Measurements from ENCODE around the gene SLC16A3.
A peak's percentile ranks its signal among the peaks of the same experiment; 100 is the strongest.
"Not testable (repeated sequence)": the region's sequence is repeated elsewhere in the genome, so short reads cannot be mapped to it uniquely, and the experiment has no call there.

SLC16A3 gene

GRCh38 chr17:82255402-82255972 lies 26.6 kb downstream of the SLC16A3 start:
- DNase-seq (ENCODE audit: low spot score) = no peak
- no peak for TF ChIP-seq CTCF (IDR thresholded peaks at IDR 0.05; ENCODE audit: extremely low read depth, missing control alignments)

- no peak for TF ChIP-seq CTCF (IDR thresholded peaks at IDR 0.05; ENCODE audit: extremely low read depth, missing control alignments)
Observed at GRCh38 chr17:82256242-82256885, 27.5 kb downstream of the SLC16A3 start.

GRCh38 chr17:82257473-82257872 lies 28.6 kb downstream of the SLC16A3 start:
- peak; percentile 24 for DNase-seq (ENCODE audit: low spot score)
- TF ChIP-seq CTCF (IDR thresholded peaks at IDR 0.05; ENCODE audit: extremely low read depth, missing control alignments) = no peak

More at GRCh38 chr17:82256242-82256885, 27.5 kb downstream of the SLC16A3 start:
- DNase-seq (ENCODE audit: low spot score) = no peak

- no peak for DNase-seq (ENCODE audit: low spot score)
- no peak for TF ChIP-seq CTCF (IDR thresholded peaks at IDR 0.05; ENCODE audit: extremely low read depth, missing control alignments)
Observed at GRCh38 chr17:82258555-82258954, 29.7 kb downstream of the SLC16A3 start.

GRCh38 chr17:82259972-82260961 lies 31.4 kb downstream of the SLC16A3 start:
- not testable (repeated sequence) for DNase-seq (ENCODE audit: low spot score)

GRCh38 chr17:82262344-82262743 lies 33.5 kb downstream of the SLC16A3 start:
- TF ChIP-seq CTCF (IDR thresholded peaks at IDR 0.05; ENCODE audit: extremely low read depth, missing control alignments) = no peak

GRCh38 chr17:82263641-82264040 lies 34.8 kb downstream of the SLC16A3 start:
- TF ChIP-seq CTCF (IDR thresholded peaks at IDR 0.05; ENCODE audit: extremely low read depth, missing control alignments) = no peak
- DNase-seq (ENCODE audit: low spot score) = no peak

More at GRCh38 chr17:82262344-82262743, 33.5 kb downstream of the SLC16A3 start:
- DNase-seq (ENCODE audit: low spot score) = no peak

Data from GM20000 (cell line).